Activated naive CD8-positive, alpha-beta T cell treated with anti-CD3 and anti-CD28 coated beads, Interleukin-2, amount 10 ng/mL, durations not matched to agents 7 days and 5 days (primary cell): ENCODE data around the gene ARF6. TPM values are rescaled to one million over a fixed set of nuclear protein-coding genes. Genes with fewer than 3 reads are reported as not detected.
A peak's percentile ranks its signal among the peaks of the same experiment; 100 is the strongest.
"Not testable (repeated sequence)": the region's sequence is repeated elsewhere in the genome, so short reads cannot be mapped to it uniquely, and the experiment has no call there.

Experiments used
- ATAC-seq: fragments of 150-1000 bp; cut with Tn5 transposase; one replicate; pipeline ENCODE4 v1.10.0; 2021; ENCODE audit warnings: low read depth, moderate library complexity
- POLR2A ChIA-PET: fragments of 350-600 bp; sonication (Branson Sonifier 250); formaldehyde crosslinking; loops from one replicate; lab custom pipeline; 2021; ENCODE audit warnings: antibody characterized with exemption; lab: Charles Lee
- DNase-seq: peaks from one replicate; pipeline ENCODE4 v3.0.0; 2021
- H3K27ac Mint-ChIP-seq: one replicate; pipeline ENCODE4 v1.8.0; 2022; ENCODE audit warnings: mild to moderate bottlenecking, mixed read lengths
- H3K27me3 Mint-ChIP-seq: one replicate; pipeline ENCODE4 v1.8.0; 2022; ENCODE audit warnings: mild to moderate bottlenecking, moderate library complexity, mixed read lengths
- H3K36me3 Mint-ChIP-seq: one replicate; pipeline ENCODE4 v1.8.0; 2021; ENCODE audit warnings: mild to moderate bottlenecking, mixed read lengths
- H3K4me1 Mint-ChIP-seq: one replicate; pipeline ENCODE4 v1.8.0; 2021; ENCODE audit warnings: mixed read lengths
- H3K4me3 Mint-ChIP-seq: one replicate; pipeline ENCODE4 v1.8.0; 2022; ENCODE audit warnings: mild to moderate bottlenecking, moderate library complexity, mixed read lengths
- H3K9me3 Mint-ChIP-seq: one replicate; pipeline ENCODE4 v1.8.0; 2021; ENCODE audit warnings: mixed read lengths
- total RNA-seq, 2 experiments: library from RNA; stranded (reverse); gene quantifications; one replicate each; pipeline ENCODE4 v1.2.3, GENCODE V29; 2021

Gene ARF6
- total RNA-seq, 2 experiments from 2014 or later = 162 to 169 TPM

- POLR2A ChIA-PET = interaction anchor here (1.0 kb wide), 1 partner anchor 14 kb away, joined by 8 read pairs; no protein-coding TSS in a partner anchor
- H3K36me3 Mint-ChIP-seq = no peaks in the 10 kb centered on the region
- H3K27ac Mint-ChIP-seq = no peak overlapping the region
- H3K27me3 Mint-ChIP-seq = no peaks in the 10 kb centered on the region
- no peak for DNase-seq
- no peak overlapping the region for H3K4me3 Mint-ChIP-seq
- ATAC-seq = no peak
- no peaks in the 10 kb centered on the region for H3K9me3 Mint-ChIP-seq
- H3K4me1 Mint-ChIP-seq = peaks cover 17% of the 10 kb centered on the region
These were observed 9.8 kb upstream of the ARF6 start for GRCh38 chr14:49882826-49883694.

GRCh38 chr14:49886523-49886922, 6.4 kb upstream of the ARF6 start:
- no peaks in the 10 kb centered on the region for H3K36me3 Mint-ChIP-seq
- peak overlapping the region; percentile 10 for H3K4me3 Mint-ChIP-seq
- peaks cover 5% of the 10 kb centered on the region for H3K4me1 Mint-ChIP-seq
- POLR2A ChIA-PET = interaction anchor here (1.2 to 1.5 kb wide), 2 partner anchors 22 to 24 kb away, joined by 3 to 4 read pairs; no protein-coding TSS in a partner anchor
- ATAC-seq = no peak
- peak overlapping the region; percentile 67 for H3K27ac Mint-ChIP-seq
- H3K9me3 Mint-ChIP-seq = no peaks in the 10 kb centered on the region
- no peak for DNase-seq
- no peaks in the 10 kb centered on the region for H3K27me3 Mint-ChIP-seq

- DNase-seq = no peak
- Mint-ChIP-seq H3K27me3 (no peaks in the 10 kb centered on the region), H3K4me1 (peaks cover 10% of the 10 kb centered on the region), H3K27ac (no peak overlapping the region), H3K36me3 (peaks cover 2% of the 10 kb centered on the region), H3K4me3 (no peak overlapping the region), H3K9me3 (no peaks in the 10 kb centered on the region)
- POLR2A ChIA-PET = interaction anchor here (0.9 to 1.8 kb wide), 2 partner anchors 20 to 113 kb away, joined by 4 read pairs; no protein-coding TSS in a partner anchor
- ATAC-seq = no peak
These were observed 4.6 kb upstream of the ARF6 start for GRCh38 chr14:49888293-49888692.

GRCh38 chr14:49892301-49892635, 614 bp upstream of the ARF6 start:
- Mint-ChIP-seq H3K27me3 (no peaks in the 10 kb centered on the region), H3K4me1 (peaks cover 15% of the 10 kb centered on the region), H3K9me3 (no peaks in the 10 kb centered on the region), H3K36me3 (peaks cover 37% of the 10 kb centered on the region), H3K27ac (peak overlapping the region; percentile 99), H3K4me3 (peak overlapping the region; percentile 99)
- POLR2A ChIA-PET = interaction anchor here (0.5 to 3.7 kb wide), 30 partner anchors 8 to 224 kb away, joined by 3 to 121 read pairs (median 6); partner anchors contain the start of genes NEMF and VCPKMT
- DNase-seq (no peak), ATAC-seq (peak; percentile 28)

GRCh38 chr14:49893309-49894213, 679 bp downstream of the ARF6 start:
- Mint-ChIP-seq H3K9me3 (no peaks in the 10 kb centered on the region), H3K36me3 (peaks cover 45% of the 10 kb centered on the region), H3K4me3 (peak overlapping the region; percentile 99), H3K27me3 (no peaks in the 10 kb centered on the region), H3K27ac (peak overlapping the region; percentile 99), H3K4me1 (peaks cover 23% of the 10 kb centered on the region)
- ATAC-seq (peak; percentile 35), DNase-seq (peak; percentile 84)
- POLR2A ChIA-PET = interaction anchor here (0.5 to 3.7 kb wide), 21 partner anchors 12 to 203 kb away, joined by 3 to 121 read pairs (median 6); no protein-coding TSS in a partner anchor

- Mint-ChIP-seq H3K4me1 (peaks cover 29% of the 10 kb centered on the region), H3K36me3 (peaks cover 46% of the 10 kb centered on the region), H3K4me3 (peak overlapping the region; percentile 99), H3K27ac (peak overlapping the region; percentile 99)
- not testable (repeated sequence) for H3K9me3 Mint-ChIP-seq, ATAC-seq, DNase-seq, H3K27me3 Mint-ChIP-seq
- POLR2A ChIA-PET = interaction anchor here (0.5 to 3.7 kb wide), 21 partner anchors 26 to 202 kb away, joined by 3 to 121 read pairs (median 7); no protein-coding TSS in a partner anchor
These were observed 1.6 kb downstream of the ARF6 start for GRCh38 chr14:49894214-49895107.

- H3K27me3 Mint-ChIP-seq = no peaks in the 10 kb centered on the region
- H3K9me3 Mint-ChIP-seq = no peaks in the 10 kb centered on the region
- H3K27ac Mint-ChIP-seq = peak overlapping the region; percentile 99
- peaks cover 46% of the 10 kb centered on the region for H3K36me3 Mint-ChIP-seq
- H3K4me3 Mint-ChIP-seq = peak overlapping the region; percentile 99
- ATAC-seq (no peak), DNase-seq (no peak)
- POLR2A ChIA-PET = interaction anchor here (0.7 to 1.9 kb wide), 11 partner anchors 10 to 166 kb away, joined by 3 to 31 read pairs (median 6); no protein-coding TSS in a partner anchor
- peaks cover 28% of the 10 kb centered on the region for H3K4me1 Mint-ChIP-seq
These were observed 2.6 kb downstream of the ARF6 start for GRCh38 chr14:49895480-49895879.

- Mint-ChIP-seq H3K27ac (peak overlapping the region; percentile 99), H3K4me3 (peak overlapping the region; percentile 99), H3K36me3 (peaks cover 46% of the 10 kb centered on the region), H3K4me1 (peaks cover 28% of the 10 kb centered on the region)
- not testable (repeated sequence) for DNase-seq, H3K27me3 Mint-ChIP-seq, H3K9me3 Mint-ChIP-seq, ATAC-seq
- POLR2A ChIA-PET = interaction anchor here (0.6 to 1.9 kb wide), 12 partner anchors 9 to 165 kb away, joined by 3 to 31 read pairs (median 6); no protein-coding TSS in a partner anchor
These were observed 3.4 kb downstream of the ARF6 start for GRCh38 chr14:49896272-49896671.

- Mint-ChIP-seq H3K4me1 (peaks cover 26% of the 10 kb centered on the region), H3K9me3 (no peaks in the 10 kb centered on the region), H3K4me3 (peak overlapping the region; percentile 99), H3K27me3 (no peaks in the 10 kb centered on the region), H3K27ac (peak overlapping the region; percentile 88), H3K36me3 (peaks cover 46% of the 10 kb centered on the region)
- no peak for DNase-seq
- no peak for ATAC-seq
- POLR2A ChIA-PET = interaction anchor here (1.0 to 1.4 kb wide), 4 partner anchors 49 to 165 kb away, joined by 3 to 23 read pairs (median 12); no protein-coding TSS in a partner anchor
These were observed 4.1 kb downstream of the ARF6 start for GRCh38 chr14:49896966-49897365.

- POLR2A ChIA-PET = interaction anchor here (1.0 to 1.4 kb wide), 4 partner anchors 48 to 165 kb away, joined by 3 to 23 read pairs (median 12); no protein-coding TSS in a partner anchor
- no peaks in the 10 kb centered on the region for H3K27me3 Mint-ChIP-seq
- peaks cover 46% of the 10 kb centered on the region for H3K36me3 Mint-ChIP-seq
- no peaks in the 10 kb centered on the region for H3K9me3 Mint-ChIP-seq
- H3K4me1 Mint-ChIP-seq = peaks cover 24% of the 10 kb centered on the region
- ATAC-seq = no peak
- DNase-seq = no peak
- peak overlapping the region; percentile 99 for H3K4me3 Mint-ChIP-seq
- H3K27ac Mint-ChIP-seq = peak overlapping the region; percentile 88
These were observed 4.5 kb downstream of the ARF6 start for GRCh38 chr14:49897414-49897813.

GRCh38 chr14:49897965-49898364, 5.1 kb downstream of the ARF6 start:
- Mint-ChIP-seq H3K4me3 (peak overlapping the region; percentile 83), H3K4me1 (peaks cover 25% of the 10 kb centered on the region), H3K36me3 (peaks cover 47% of the 10 kb centered on the region), H3K27ac (peak overlapping the region; percentile 86), H3K27me3 (no peaks in the 10 kb centered on the region), H3K9me3 (no peaks in the 10 kb centered on the region)
- POLR2A ChIA-PET = interaction anchor here (1.0 to 1.4 kb wide), 4 partner anchors 48 to 164 kb away, joined by 3 to 23 read pairs (median 12); no protein-coding TSS in a partner anchor
- DNase-seq = no peak
- no peak for ATAC-seq
